Endothelial cell of umbilical vein (primary cell): ENCODE measurements around the gene COX7A2. TPM values are rescaled to one million over a fixed set of nuclear protein-coding genes. Genes with fewer than 3 reads are reported as not detected.

ENCODE experiments used
- BruUV-seq: library from RNA; stranded (reverse); fragments of 400-500 nt; replicated peaks from 2 replicates; lab custom pipeline; 2021; lab: Mats Ljungman, UMichigan
- CTCF ChIA-PET: fragments of 300-600, 350-600 bp; sonication (Branson Sonifier 250); formaldehyde crosslinking; loops from one replicate; lab custom pipeline; 2021; ENCODE audit warnings: antibody characterized with exemption, inconsistent platforms; lab: Charles Lee
- POLR2A ChIA-PET: fragments of 300-600, 350-600 bp; sonication (Branson Sonifier 250); formaldehyde crosslinking; loops from one replicate; lab custom pipeline; 2021; ENCODE audit warnings: antibody characterized with exemption, inconsistent platforms; lab: Charles Lee
- DNase-seq: peaks from one replicate; pipeline ENCODE4 v3.0.0-alpha.2; 2011; ENCODE audit warnings: low read depth, low spot score
- FAIRE-seq: peaks from 2 replicates; lab custom pipeline; 2011; peaks lifted over from hg19 to GRCh38; lab: Jason Lieb, UNC
- H2AFZ ChIP-seq: 2 replicates; pipeline ENCODE4 v1.6.0; 2012; ENCODE audit warnings: low read depth, low read length, control low read depth, inconsistent platforms
- H3K27ac ChIP-seq: 2 replicates; pipeline ENCODE4 v1.5.1; 2011; ENCODE audit warnings: low read depth, mild to moderate bottlenecking, control low read depth, low read length, moderate library complexity; ENCODE audit not compliant: insufficient read depth
- H3K27me3 ChIP-seq, 2 experiments: 2 replicates each; pipeline versions ENCODE4 v1.6.0 to v1.6.1; 2011; ENCODE audit warnings: low read length in 2 of 2, mixed read lengths in 1 of 2; ENCODE audit not compliant: control insufficient read depth in 2 of 2, insufficient read depth in 2 of 2
- H3K36me3 ChIP-seq, 2 experiments: 2 replicates in 1 of 2; 3 replicates in 1 of 2; pipeline ENCODE4 v1.5.1; 2011; ENCODE audit warnings: low read length in 2 of 2, mild to moderate bottlenecking in 1 of 2, moderate library complexity in 1 of 2; ENCODE audit not compliant: control insufficient read depth in 2 of 2, insufficient read depth in 2 of 2; ENCODE audit errors: extremely low read depth in 1 of 2
- H3K4me1 ChIP-seq: 3 replicates; pipeline ENCODE4 v1.5.1; 2011; ENCODE audit warnings: mild to moderate bottlenecking, low read length; ENCODE audit not compliant: control insufficient read depth, insufficient read depth; ENCODE audit errors: extremely low read depth
- H3K4me2 ChIP-seq: 2 replicates; pipeline ENCODE4 v1.6.1; 2011; ENCODE audit warnings: low read length, control low read depth, mixed read lengths; ENCODE audit not compliant: insufficient read depth
- H3K4me3 ChIP-seq, 3 experiments: fragments of 200-600 bp in 1 of 3; sonication (generic), shearing (Covaris generic) in 1 of 3; replicated peaks in 1 of 3; 2 replicates each; pipeline ENCODE4 v1.5.1; 2011 to 2016; ENCODE audit warnings: control low read depth in 3 of 3, low read length in 3 of 3, mild to moderate bottlenecking in 2 of 3, inconsistent platforms in 1 of 3, low read depth in 1 of 3, moderate library complexity in 1 of 3; ENCODE audit not compliant: insufficient read depth in 1 of 3
- H3K79me2 ChIP-seq: 2 replicates; pipeline ENCODE4 v1.6.0; 2012; ENCODE audit warnings: low read length, inconsistent platforms; ENCODE audit not compliant: control insufficient read depth, insufficient read depth
- H3K9ac ChIP-seq: replicated peaks from 2 replicates; pipeline ENCODE3; 2011; ENCODE audit warnings: low read length, control low read depth; ENCODE audit not compliant: insufficient read depth; ENCODE audit errors: extremely low read depth
- H3K9me1 ChIP-seq: replicated peaks from 3 replicates; pipeline ENCODE4 v1.6.0; 2011; ENCODE audit warnings: mild to moderate bottlenecking, low read length; ENCODE audit not compliant: control insufficient read depth, insufficient read depth; ENCODE audit errors: extremely low read depth
- H3K9me3 ChIP-seq: replicated peaks from 2 replicates; pipeline ENCODE4 v1.5.1; 2012; ENCODE audit warnings: low read length, inconsistent platforms; ENCODE audit not compliant: control insufficient read depth, insufficient read depth
- H4K20me1 ChIP-seq: replicated peaks from 2 replicates; pipeline ENCODE3; 2011; ENCODE audit warnings: mild to moderate bottlenecking, low read length; ENCODE audit not compliant: control insufficient read depth, insufficient read depth; ENCODE audit errors: extremely low read depth
- CTCF ChIP-seq, 2 donors: IDR thresholded peaks; 1 replicate in 1 of 2; 2 replicates in 1 of 2; pipeline ENCODE4 v1.5.1; 2011; ENCODE audit warnings: low read length in 2 of 2, mild to moderate bottlenecking in 2 of 2, moderate library complexity in 2 of 2, control low read depth in 1 of 2, inconsistent platforms in 1 of 2, low read depth in 1 of 2; ENCODE audit not compliant: insufficient read depth in 1 of 2; ENCODE audit errors: extremely low read depth in 1 of 2
- EZH2 ChIP-seq: IDR thresholded peaks from 2 replicates; pipeline ENCODE4 v1.6.1; 2012; ENCODE audit warnings: borderline replicate concordance, low read depth, mild to moderate bottlenecking, moderate library complexity, low read length, inconsistent platforms; ENCODE audit not compliant: severe bottlenecking
- FOS ChIP-seq: IDR thresholded peaks from 2 replicates; pipeline ENCODE4 v1.6.1; 2011; ENCODE audit warnings: mild to moderate bottlenecking, low read length, moderate library complexity, borderline replicate concordance; ENCODE audit not compliant: insufficient read depth
- GATA2 ChIP-seq: IDR thresholded peaks from 2 replicates; pipeline ENCODE4 v1.7.0; 2011; ENCODE audit warnings: low read depth, mild to moderate bottlenecking, moderate library complexity, mixed read lengths, low read length; ENCODE audit not compliant: insufficient read length, insufficient read depth
- JUN ChIP-seq: IDR thresholded peaks from 2 replicates; pipeline ENCODE4 v1.6.1; 2011; ENCODE audit warnings: borderline replicate concordance, low read depth; ENCODE audit not compliant: insufficient read length, insufficient read depth
- MYC ChIP-seq: IDR thresholded peaks from one replicate; pipeline ENCODE4 v1.6.1; 2011; ENCODE audit warnings: mild to moderate bottlenecking, low read depth, low read length
- POLR2A ChIP-seq: IDR thresholded peaks from 2 replicates; pipeline ENCODE4 v1.6.1; 2012; ENCODE audit warnings: low read depth, mild to moderate bottlenecking, control low read depth, low read length
- POLR2AphosphoS5 ChIP-seq: IDR thresholded peaks from 2 replicates; pipeline ENCODE4 v1.6.1; 2012; ENCODE audit warnings: low read depth, mild to moderate bottlenecking, control low read depth, low read length, moderate library complexity; ENCODE audit not compliant: insufficient read depth
- dilution Hi-C: fragments of 300-500 bp; cut with MboI; formaldehyde crosslinking; loops from one replicate; pipeline ENCODE4 v1.15.0; 2019; ENCODE audit warnings: low sequenced_read_pairs; ENCODE audit not compliant: extremely low pct_ligation_motif_present
- intact Hi-C: fragments of 100-400 bp; cut with micrococcal nuclease; formaldehyde crosslinking; loops from one replicate; pipeline ENCODE4 v1.10.0; 2022
- polyA plus RNA-seq, 4 experiments: library from polyadenylated mRNA; depleted of rRNA in 3 of 4; stranded (reverse) in 3 of 4; unstranded in 1 of 4; fragments of >200 nt; gene quantifications; 2 replicates each; pipeline versions ENCODE4 v1.2.1 to v1.2.3, GENCODE V29; 2011 to 2012; ENCODE audit warnings: missing spikeins in 1 of 4
- total RNA-seq: library from RNA; stranded (reverse); gene quantifications from 2 replicates; pipeline ENCODE4 v1.2.3, GENCODE V29; 2021
- TF ChIP-seq, protein P1 (sequence below): IDR thresholded peaks from 2 replicates; pipeline ENCODE4 v1.6.1; 2011; ENCODE audit not compliant: insufficient read depth, insufficient read length

COX7A2 gene
- total and polyA plus RNA-seq, 2 donors (not counting 3 experiments of a cell fraction or from before 2014, with no cell fraction given) = 254 to 426 TPM

DNA sequence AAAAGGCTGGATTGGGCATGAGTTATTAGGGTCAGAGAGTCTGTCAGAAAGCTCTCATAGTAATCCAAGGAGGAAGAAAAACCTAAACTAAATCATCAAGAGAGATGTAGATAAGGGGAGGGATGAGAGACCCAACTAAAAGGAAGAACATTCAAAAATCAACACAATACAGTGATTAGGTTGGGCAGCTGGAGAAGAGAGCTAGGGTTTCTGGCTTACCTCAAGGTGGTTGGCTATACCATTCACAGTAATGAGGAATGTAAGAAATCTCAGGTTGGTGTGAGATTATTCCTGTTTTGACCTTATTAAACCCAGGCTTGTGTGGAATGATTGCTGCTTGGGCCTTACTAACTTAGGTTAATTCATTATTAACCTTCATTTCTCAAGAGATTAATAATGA is 6.2 kb upstream of the COX7A2 start:
- Histone ChIP-seq H3K79me2 (no peaks in the 10 kb centered on the region), H3K9ac (no peak overlapping the region), H3K36me3 (no peaks in the 10 kb centered on the region), H2AFZ (no peak overlapping the region), H3K9me3 (no peaks in the 10 kb centered on the region), H3K27ac (no peak overlapping the region), H3K9me1 (no peaks in the 10 kb centered on the region), H3K27me3 (no peaks in the 10 kb centered on the region), H3K4me3 (no peak overlapping the region), H3K4me1 (no peaks in the 10 kb centered on the region), H4K20me1 (no peaks in the 10 kb centered on the region), H3K4me2 (no peak overlapping the region)
- TF ChIP-seq POLR2A (no peak), EZH2 (no peak), FOS (no peak), GATA2 (no peak), JUN (no peak), CTCF (IDR thresholded peaks at IDR 0.05; ENCODE audit: extremely low read depth in 1 of 2, insufficient read depth in 1 of 2, low read depth in 1 of 2, low read length in 2 of 2) (no peak), POLR2AphosphoS5 (no peak), MYC (no peak)
- TF ChIP-seq, protein P1, sequence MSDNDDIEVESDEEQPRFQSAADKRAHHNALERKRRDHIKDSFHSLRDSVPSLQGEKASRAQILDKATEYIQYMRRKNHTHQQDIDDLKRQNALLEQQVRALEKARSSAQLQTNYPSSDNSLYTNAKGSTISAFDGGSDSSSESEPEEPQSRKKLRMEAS = no peak
- CTCF ChIA-PET = interaction anchor here (0.9 to 1.5 kb wide), 4 partner anchors 9 to 297 kb away, joined by 3 to 4 read pairs (median 3); no protein-coding TSS in a partner anchor
- BruUV-seq = no TSS peak
- POLR2A ChIA-PET = no interaction called here
- intact Hi-C loops (no loop called here), dilution Hi-C loops (no loop called here)
- no peak for FAIRE-seq
- no peak for DNase-seq
